GM12892 (cell line): ENCODE results near the gene DLX3.

ENCODE experiments used
- DNase-seq: peaks from one replicate; pipeline ENCODE4 v3.0.0; 2011; ENCODE audit not compliant: insufficient read length
- FAIRE-seq: peaks from 2 replicates; lab custom pipeline; 2011; peaks lifted over from hg19 to GRCh38; lab: Jason Lieb, UNC
- POLR2A ChIP-seq: IDR thresholded peaks from 2 replicates; pipeline ENCODE4 v1.6.1; 2011; ENCODE audit warnings: low read depth, low read length, control low read depth
- POLR2AphosphoS5 ChIP-seq: IDR thresholded peaks from 2 replicates; pipeline ENCODE4 v1.6.1; 2011; ENCODE audit warnings: low read depth, low read length, control low read depth
- TAF1 ChIP-seq: IDR thresholded peaks from 2 replicates; pipeline ENCODE4 v1.6.1; 2011; ENCODE audit warnings: low read depth, mild to moderate bottlenecking, control low read depth, low read length, borderline replicate concordance

Gene DLX3

DNA sequence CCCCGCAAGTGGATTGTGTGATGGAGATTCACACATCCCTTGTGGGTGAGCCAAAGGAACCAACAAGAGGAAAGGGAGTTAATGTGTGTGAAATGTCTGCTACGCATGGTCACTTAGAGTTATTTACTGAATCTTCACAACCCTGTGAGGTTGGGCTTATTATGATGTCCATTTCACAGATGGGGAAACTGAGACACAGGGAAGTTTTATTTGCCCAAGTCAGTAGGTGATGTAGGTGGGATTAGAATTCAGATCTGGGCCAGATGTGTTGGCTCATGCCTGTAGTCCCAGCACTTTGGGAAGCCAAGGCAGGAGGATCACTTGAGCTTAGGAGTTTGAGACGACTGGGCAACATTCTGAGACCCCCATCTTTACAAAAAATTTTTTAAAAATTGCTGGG, 37.7 kb downstream of the DLX3 start:
- DNase-seq: no peak
- TF ChIP-seq POLR2AphosphoS5 (no peak), TAF1 (no peak)
- no peak for FAIRE-seq

DNA sequence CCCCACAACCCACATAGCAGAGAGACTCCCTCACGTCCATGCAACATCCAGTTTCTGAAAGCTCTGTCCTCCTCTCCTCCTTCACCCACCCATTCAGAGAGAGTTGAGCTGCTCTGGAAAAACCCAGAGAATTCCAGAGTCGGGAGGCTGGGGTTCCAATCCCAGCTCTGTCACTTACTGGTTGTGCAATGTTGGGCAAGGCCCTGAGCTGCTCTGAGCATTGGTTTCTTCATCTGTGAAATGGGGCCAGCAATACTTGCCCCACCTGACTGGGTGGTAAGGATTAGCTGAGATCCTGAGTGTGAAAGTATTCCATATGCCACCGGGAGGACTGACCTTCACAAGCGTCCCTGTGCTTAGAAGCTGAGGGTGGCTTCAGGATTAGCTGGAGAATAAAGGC, 38.2 kb downstream of the DLX3 start:
- no peak for DNase-seq
- FAIRE-seq: no peak
- TF ChIP-seq POLR2AphosphoS5: no peak
- no peak for TF ChIP-seq TAF1
- TF ChIP-seq POLR2A: no peak

DNA sequence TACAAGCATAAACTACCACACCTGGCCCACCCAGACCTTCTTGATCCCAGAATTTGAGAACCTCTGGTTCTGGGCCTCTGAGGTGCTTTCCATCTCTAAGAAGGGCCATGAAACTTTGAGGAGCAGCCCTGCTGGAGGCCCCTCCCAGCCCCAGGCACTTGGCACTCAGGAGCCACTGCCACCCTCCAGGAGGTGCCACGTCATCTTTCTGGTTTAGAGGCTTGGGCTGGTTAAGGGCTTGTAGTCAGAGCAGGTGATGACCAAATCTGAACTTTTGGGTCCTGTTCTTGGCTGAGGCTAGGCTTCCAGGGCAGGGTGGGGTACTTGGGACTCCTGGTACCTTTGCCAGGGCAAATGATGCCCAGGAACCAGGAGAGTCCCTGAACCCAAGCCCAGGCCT, 39.9 kb downstream of the DLX3 start:
- FAIRE-seq (no peak), DNase-seq (no peak)
- no peak for TF ChIP-seq POLR2A
- no peak for TF ChIP-seq POLR2AphosphoS5
- no peak for TF ChIP-seq TAF1

DNA sequence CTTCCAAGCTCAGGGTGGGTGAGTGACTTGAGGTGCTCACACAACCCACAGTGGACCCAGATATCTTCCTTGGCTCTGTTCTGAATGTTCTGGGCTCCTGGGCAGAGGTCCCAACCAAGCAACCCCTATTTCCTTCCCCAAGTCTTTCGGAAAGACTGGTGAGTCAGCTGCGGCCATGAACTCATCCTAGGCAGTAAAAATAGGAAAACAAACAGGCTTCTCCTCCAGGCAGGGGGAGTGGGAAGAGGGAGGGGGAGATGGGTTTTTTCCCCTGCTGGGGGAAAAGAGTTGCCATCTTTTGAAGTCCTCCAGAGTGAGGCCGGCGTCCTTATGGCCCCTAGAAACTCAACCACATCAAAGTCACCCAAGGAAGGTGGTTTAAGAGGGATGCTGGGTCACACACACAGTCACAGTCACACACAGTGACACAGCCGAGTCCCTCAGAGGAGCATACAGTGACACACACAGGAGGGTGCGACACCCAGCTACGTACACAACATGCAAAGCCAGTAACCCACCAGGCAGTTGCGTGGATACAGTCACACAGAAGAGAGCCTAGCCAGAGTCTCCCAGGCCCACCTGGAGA, 42.0 kb downstream of the DLX3 start:
- no peak for FAIRE-seq
- DNase-seq: no peak

GRCh38 chr17:49952209-49952911, 42.7 kb downstream of the DLX3 start:
- TF ChIP-seq POLR2AphosphoS5 (no peak), POLR2A (no peak), TAF1 (no peak)
- DNase-seq: peak; percentile 64
- FAIRE-seq: peak; percentile 81

More for the DNA sequence above, 42.0 kb downstream of the DLX3 start:
- TF ChIP-seq POLR2AphosphoS5: no peak
- no peak for TF ChIP-seq TAF1
- TF ChIP-seq POLR2A: no peak

DNA sequence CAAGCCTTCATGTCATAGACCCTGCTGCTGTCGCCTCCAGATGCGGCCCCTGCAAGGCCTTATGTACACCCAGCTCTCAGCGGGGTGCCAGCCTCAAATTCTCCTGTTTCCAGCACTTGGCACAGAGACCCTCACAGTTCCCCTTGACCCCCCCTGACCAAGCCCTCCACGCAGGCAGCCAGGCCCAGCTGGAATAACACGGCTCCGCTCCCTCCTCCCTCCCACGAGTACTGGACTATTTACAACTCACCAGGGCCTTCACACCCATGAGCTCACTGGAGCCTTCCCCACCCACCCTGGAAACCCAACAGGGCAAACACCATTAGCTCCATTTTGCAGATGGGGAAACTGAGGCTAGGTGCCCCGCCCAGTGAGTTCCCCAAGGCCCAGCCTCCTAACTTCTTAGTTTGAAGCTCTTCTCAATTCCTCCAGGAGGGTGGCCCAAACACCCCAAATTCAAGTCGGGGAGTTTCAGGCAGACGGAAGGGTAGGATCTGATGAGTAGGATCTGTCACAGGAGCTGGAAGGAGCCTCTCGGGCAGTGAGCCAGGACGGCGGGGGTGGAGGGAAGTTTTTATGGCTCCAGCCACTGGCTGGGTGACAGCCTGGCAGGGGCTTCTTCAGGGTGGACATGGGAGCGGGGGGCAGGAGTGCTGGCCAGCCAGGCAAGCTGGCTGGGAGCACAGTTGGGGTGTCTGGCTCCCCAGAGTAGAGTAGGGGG, 43.5 kb downstream of the DLX3 start:
- no peak for TF ChIP-seq POLR2A
- TF ChIP-seq TAF1: no peak
- no peak for TF ChIP-seq POLR2AphosphoS5
- FAIRE-seq (no peak), DNase-seq (no peak)

- TF ChIP-seq POLR2AphosphoS5: no peak
- no peak for TF ChIP-seq TAF1
- TF ChIP-seq POLR2A: no peak
- DNase-seq (no peak), FAIRE-seq (no peak)
Measured at GRCh38 chr17:49949634-49950033, 45.4 kb downstream of the DLX3 start.

DNA sequence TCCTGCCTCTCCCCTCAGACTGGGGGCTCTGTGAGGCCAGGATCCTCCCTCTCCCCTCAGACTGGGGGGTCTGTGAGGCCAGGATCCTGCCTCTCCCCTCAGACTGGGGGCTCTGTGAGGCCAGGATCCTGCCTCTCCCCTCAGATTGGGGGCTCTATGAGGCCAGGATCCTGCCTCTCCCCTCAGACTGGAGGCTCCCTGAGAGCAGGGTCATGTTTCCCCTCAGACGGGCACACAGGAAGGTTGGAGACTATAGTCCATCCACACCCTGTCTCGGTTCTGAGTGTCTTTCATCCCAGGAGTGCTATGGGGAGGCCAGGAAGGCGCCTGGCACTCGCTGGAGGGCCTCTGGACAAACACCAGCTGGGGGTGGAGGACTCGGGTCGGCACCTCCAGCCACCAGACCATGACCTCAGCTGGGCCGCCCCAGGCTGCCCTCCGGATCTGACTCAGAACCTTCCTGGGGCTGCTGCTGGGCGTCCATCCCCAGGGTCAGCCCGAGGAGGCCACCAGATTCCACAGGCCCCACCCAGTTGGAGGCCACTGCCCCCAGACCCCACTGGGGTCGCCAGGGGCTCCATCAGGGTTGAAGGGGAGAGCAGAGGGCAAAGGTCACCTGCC, 48.0 kb downstream of the DLX3 start:
- no peak for FAIRE-seq
- no peak for TF ChIP-seq TAF1
- no peak for TF ChIP-seq POLR2A
- no peak for TF ChIP-seq POLR2AphosphoS5
- no peak for DNase-seq

GRCh38 chr17:49946208-49946607, 48.8 kb downstream of the DLX3 start:
- TF ChIP-seq POLR2A (no peak), TAF1 (no peak), POLR2AphosphoS5 (no peak)
- no peak for FAIRE-seq
- no peak for DNase-seq

DNA sequence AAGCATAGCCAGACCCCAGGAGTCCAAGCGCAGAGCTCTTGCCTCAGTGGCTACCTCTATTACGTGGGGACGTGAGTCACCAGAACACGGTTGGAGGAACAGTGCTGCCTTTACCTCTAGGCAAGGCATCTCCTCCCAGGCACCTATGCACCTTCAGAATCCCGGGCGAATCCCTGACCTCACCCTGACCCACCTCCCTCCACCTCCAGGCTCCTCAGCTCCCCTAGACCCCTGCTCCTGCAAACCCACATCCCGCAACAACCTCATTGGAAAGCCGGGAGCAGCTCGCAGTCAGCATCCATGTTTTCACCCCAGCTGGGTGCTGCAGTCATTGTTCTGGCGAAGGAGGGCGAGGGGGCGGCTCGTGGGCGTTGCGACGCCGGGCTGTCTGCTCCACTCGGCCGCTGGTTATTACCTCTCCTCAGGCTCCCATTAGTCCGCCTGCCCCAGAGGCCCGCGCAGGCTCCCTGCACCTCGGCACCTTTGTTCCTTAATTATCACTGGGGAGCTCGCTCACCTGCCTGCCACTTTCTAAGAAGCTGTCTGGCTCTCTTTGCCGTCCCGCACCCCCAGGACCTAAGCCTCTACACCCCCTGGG, 50.7 kb downstream of the DLX3 start:
- TF ChIP-seq TAF1 (no peak), POLR2A (no peak), POLR2AphosphoS5 (no peak)
- FAIRE-seq: no peak
- DNase-seq: no peak

DNA sequence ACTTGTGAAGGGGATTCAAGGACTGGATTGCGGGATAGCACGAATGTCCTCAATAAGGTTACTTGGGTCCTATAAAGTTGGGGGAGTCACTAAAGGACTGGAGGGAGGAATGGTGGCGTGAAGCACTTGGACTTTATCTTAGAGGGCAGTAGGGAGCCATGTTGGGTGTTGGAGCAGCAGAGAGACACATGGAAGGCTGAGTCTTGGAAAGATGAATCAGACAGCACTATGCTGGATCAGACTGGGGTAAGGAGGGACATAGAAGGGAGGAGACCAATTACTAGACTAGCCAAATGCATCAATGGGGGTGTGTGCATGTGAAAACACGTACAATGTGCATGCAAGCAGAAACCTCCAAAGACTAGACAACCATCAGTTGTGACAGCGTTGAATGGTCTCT, 52.1 kb downstream of the DLX3 start:
- FAIRE-seq (no peak), DNase-seq (no peak)
- no peak for TF ChIP-seq POLR2A
- no peak for TF ChIP-seq POLR2AphosphoS5
- TF ChIP-seq TAF1: no peak
